Measurements from ENCODE around the gene KIF26B.

KIF26B gene

GRCh38 chr1:245488346-245489129, 333.8 kb downstream of the KIF26B start:
- Histone ChIP-seq H2AFZ (ENCODE audit: low read length) (no peak overlapping the region), H3F3A (ENCODE audit: insufficient read depth, low read length) (no peaks in the 10 kb centered on the region), H3K4me1 (ENCODE audit: insufficient read depth, low read length, severe bottlenecking) (no peaks in the 10 kb centered on the region), H3K9ac (ENCODE audit: low read length) (no peak overlapping the region), H3K79me2 (ENCODE audit: insufficient read depth, low read length) (no peaks in the 10 kb centered on the region), H3K4me2 (ENCODE audit: low read length) (no peak overlapping the region), H3K4me3 (ENCODE audit: low read depth, low read length, poor library complexity, severe bottlenecking) (no peak overlapping the region), H3K27me3 (ENCODE audit: insufficient read depth, low read length) (no peaks in the 10 kb centered on the region), H3K9me2 (ENCODE audit: low read depth, low read length) (no peaks in the 10 kb centered on the region), H3K27ac (ENCODE audit: low read depth, low read length, poor library complexity, severe bottlenecking) (no peak overlapping the region), H4K20me1 (ENCODE audit: insufficient read depth, low read length) (no peaks in the 10 kb centered on the region), H3K9me3 (ENCODE audit: low read length) (no peaks in the 10 kb centered on the region), H3K36me3 (ENCODE audit: insufficient read depth, low read length) (no peaks in the 10 kb centered on the region)
- no peak for TF ChIP-seq CTCF (IDR thresholded peaks at IDR 0.05; ENCODE audit: low read length)

GRCh38 chr1:245489838-245490237, 335.1 kb downstream of the KIF26B start:
- no peak overlapping the region for H3K4me2 ChIP-seq (ENCODE audit: low read length)
- H3K4me1 ChIP-seq (ENCODE audit: insufficient read depth, low read length, severe bottlenecking) = no peaks in the 10 kb centered on the region
- no peaks in the 10 kb centered on the region for H3K27me3 ChIP-seq (ENCODE audit: insufficient read depth, low read length)
- no peaks in the 10 kb centered on the region for H3K9me2 ChIP-seq (ENCODE audit: low read depth, low read length)
- TF ChIP-seq CTCF (IDR thresholded peaks at IDR 0.05; ENCODE audit: low read length) (no peak), EZH2 (IDR thresholded peaks at IDR 0.05; ENCODE audit: borderline replicate concordance, low read length) (no peak)
- no peaks in the 10 kb centered on the region for H3K36me3 ChIP-seq (ENCODE audit: insufficient read depth, low read length)
- no peaks in the 10 kb centered on the region for H3K9me3 ChIP-seq (ENCODE audit: low read length)
- no peaks in the 10 kb centered on the region for H3F3A ChIP-seq (ENCODE audit: insufficient read depth, low read length)
- no peak overlapping the region for H2AFZ ChIP-seq (ENCODE audit: low read length)
- no peaks in the 10 kb centered on the region for H3K79me2 ChIP-seq (ENCODE audit: insufficient read depth, low read length)
- no peak overlapping the region for H3K4me3 ChIP-seq (ENCODE audit: low read depth, low read length, poor library complexity, severe bottlenecking)
- no peak overlapping the region for H3K27ac ChIP-seq (ENCODE audit: low read depth, low read length, poor library complexity, severe bottlenecking)
- no peaks in the 10 kb centered on the region for H4K20me1 ChIP-seq (ENCODE audit: insufficient read depth, low read length)
- no peak overlapping the region for H3K9ac ChIP-seq (ENCODE audit: low read length)

GRCh38 chr1:245493029-245493428, 338.2 kb downstream of the KIF26B start:
- H3K9me2 ChIP-seq (ENCODE audit: low read depth, low read length) = no peaks in the 10 kb centered on the region
- H3K27ac ChIP-seq (ENCODE audit: low read depth, low read length, poor library complexity, severe bottlenecking) = no peak overlapping the region
- H3K4me1 ChIP-seq (ENCODE audit: insufficient read depth, low read length, severe bottlenecking) = no peaks in the 10 kb centered on the region
- H3K36me3 ChIP-seq (ENCODE audit: insufficient read depth, low read length) = no peaks in the 10 kb centered on the region
- no peaks in the 10 kb centered on the region for H3K27me3 ChIP-seq (ENCODE audit: insufficient read depth, low read length)
- no peak overlapping the region for H3K9ac ChIP-seq (ENCODE audit: low read length)
- no peaks in the 10 kb centered on the region for H4K20me1 ChIP-seq (ENCODE audit: insufficient read depth, low read length)
- no peaks in the 10 kb centered on the region for H3F3A ChIP-seq (ENCODE audit: insufficient read depth, low read length)
- TF ChIP-seq EZH2 (IDR thresholded peaks at IDR 0.05; ENCODE audit: borderline replicate concordance, low read length) = no peak
- peak; percentile 32 for TF ChIP-seq CTCF (IDR thresholded peaks at IDR 0.05; ENCODE audit: low read length)
- no peaks in the 10 kb centered on the region for H3K9me3 ChIP-seq (ENCODE audit: low read length)
- H3K4me2 ChIP-seq (ENCODE audit: low read length) = no peak overlapping the region
- no peaks in the 10 kb centered on the region for H3K79me2 ChIP-seq (ENCODE audit: insufficient read depth, low read length)
- no peak overlapping the region for H2AFZ ChIP-seq (ENCODE audit: low read length)
- no peak overlapping the region for H3K4me3 ChIP-seq (ENCODE audit: low read depth, low read length, poor library complexity, severe bottlenecking)
